ENCODE data around the gene PDE1A.
"Not testable (repeated sequence)": the region's sequence is repeated elsewhere in the genome, so short reads cannot be mapped to it uniquely, and the experiment has no call there.

PDE1A gene

GRCh38 chr2:182404975-182405561, 21.8 kb downstream of the PDE1A start:
- DNase-seq: no peak

GRCh38 chr2:182404092-182404491, 22.7 kb downstream of the PDE1A start:
- DNase-seq: no peak

GRCh38 chr2:182393270-182393760, 33.5 kb downstream of the PDE1A start:
- no peak for DNase-seq

- DNase-seq: no peak
These were observed 35.4 kb downstream of the PDE1A start for GRCh38 chr2:182391443-182391842.

- DNase-seq: not testable (repeated sequence)
These were observed 40.5 kb downstream of the PDE1A start for GRCh38 chr2:182386267-182386880.

- no peak for DNase-seq
These were observed 42.0 kb downstream of the PDE1A start for GRCh38 chr2:182384860-182385259.

- no peak for DNase-seq
These were observed 45.6 kb downstream of the PDE1A start for GRCh38 chr2:182381225-182381624.

- DNase-seq: peak; percentile 24
These were observed 47.6 kb downstream of the PDE1A start for GRCh38 chr2:182379241-182379640.

- DNase-seq: no peak
These were observed 48.1 kb downstream of the PDE1A start for GRCh38 chr2:182378759-182379158.

GRCh38 chr2:182377467-182377866, 49.4 kb downstream of the PDE1A start:
- no peak for DNase-seq

GRCh38 chr2:182375862-182376261, 51.0 kb downstream of the PDE1A start:
- DNase-seq: no peak

GRCh38 chr2:182372661-182373060, 54.2 kb downstream of the PDE1A start:
- DNase-seq: no peak

- no peak for DNase-seq
These were observed 57.8 kb downstream of the PDE1A start for GRCh38 chr2:182368996-182369395.

GRCh38 chr2:182368446-182368845, 58.4 kb downstream of the PDE1A start:
- DNase-seq: no peak

- DNase-seq: no peak
These were observed 59.4 kb downstream of the PDE1A start for GRCh38 chr2:182367401-182367800.

GRCh38 chr2:182366628-182367027, 60.2 kb downstream of the PDE1A start:
- DNase-seq: peak; percentile 6

- DNase-seq: no peak
These were observed 61.0 kb downstream of the PDE1A start for GRCh38 chr2:182365855-182366254.

GRCh38 chr2:182361477-182361876, 65.4 kb downstream of the PDE1A start:
- DNase-seq: no peak

- no peak for DNase-seq
These were observed 66.1 kb downstream of the PDE1A start for GRCh38 chr2:182360663-182361260.

GRCh38 chr2:182359990-182360662, 66.7 kb downstream of the PDE1A start:
- no peak for DNase-seq

- DNase-seq: no peak
These were observed 67.5 kb downstream of the PDE1A start for GRCh38 chr2:182359027-182359989.

- no peak for DNase-seq
These were observed 68.2 kb downstream of the PDE1A start for GRCh38 chr2:182358601-182359000.

GRCh38 chr2:182355815-182356214, 71.0 kb downstream of the PDE1A start:
- no peak for DNase-seq

Measured in NCI-H1092 (cell line).